IMR-90 (cell line): ENCODE measurements around the gene COPB1. TPM values are rescaled to one million over a fixed set of nuclear protein-coding genes. Genes with fewer than 3 reads are reported as not detected.

Experiments
- ATAC-seq: fragments of 200-7000 bp; cut with Tn5 transposase; 2 replicates; pipeline ENCODE4 v1.9.1; 2020; ENCODE audit warnings: low read depth, mild to moderate bottlenecking, moderate library complexity
- BruUV-seq: library from RNA; stranded (reverse); fragments of 400-500 nt; replicated peaks from 2 replicates; lab custom pipeline; 2021; lab: Mats Ljungman, UMichigan
- CTCF ChIA-PET: fragments of 300-600 bp; formaldehyde crosslinking; extraction: SDS; loops from one replicate; lab custom pipeline; 2021; ENCODE audit warnings: antibody characterized with exemption; lab: Yijun Ruan, JAX
- POLR2A ChIA-PET: fragments of 300-600 bp; sonication (Branson Sonifier 250); formaldehyde crosslinking; loops from one replicate; lab custom pipeline; 2022; ENCODE audit warnings: antibody characterized with exemption; ENCODE audit not compliant: unreplicated experiment; lab: Charles Lee
- DNase-seq: peaks from one replicate; pipeline ENCODE4 v3.0.0; 2013
- H2AFZ ChIP-seq: replicated peaks from 2 replicates; pipeline ENCODE3; 2013; ENCODE audit warnings: low read length, mild to moderate bottlenecking; ENCODE audit not compliant: poor library complexity
- H2AK5ac ChIP-seq: 2 replicates; pipeline ENCODE4 v1.6.1; 2013; ENCODE audit warnings: low read depth, low read length, inconsistent platforms
- H2AK9ac ChIP-seq: replicated peaks from 2 replicates; pipeline ENCODE3; 2013; ENCODE audit warnings: mild to moderate bottlenecking, low read depth, low read length, moderate library complexity; ENCODE audit not compliant: poor library complexity
- H2BK120ac ChIP-seq: 2 replicates; pipeline ENCODE4 v1.6.1; 2013; ENCODE audit warnings: low read depth, low read length, inconsistent platforms
- H2BK15ac ChIP-seq: 3 replicates; pipeline ENCODE4 v1.6.1; 2013; ENCODE audit warnings: low read depth, low read length, inconsistent platforms
- H2BK20ac ChIP-seq: 2 replicates; pipeline ENCODE4 v1.6.1; 2013; ENCODE audit warnings: low read depth, mild to moderate bottlenecking, inconsistent platforms, low read length, moderate library complexity
- H2BK5ac ChIP-seq: 2 replicates; pipeline ENCODE4 v1.6.1; 2013; ENCODE audit warnings: mild to moderate bottlenecking, low read depth, low read length, inconsistent platforms; ENCODE audit not compliant: poor library complexity, severe bottlenecking
- H3K14ac ChIP-seq: replicated peaks from 2 replicates; pipeline ENCODE4 v1.6.1; 2013; ENCODE audit warnings: low read depth, low read length, inconsistent platforms
- H3K18ac ChIP-seq: 2 replicates; pipeline ENCODE4 v1.6.1; 2013; ENCODE audit warnings: low read depth, low read length, control low read depth
- H3K23ac ChIP-seq: 2 replicates; pipeline ENCODE4 v1.6.1; 2013; ENCODE audit warnings: low read depth, low read length, inconsistent platforms
- H3K27ac ChIP-seq: 2 replicates; pipeline ENCODE4 v1.5.1; 2013; ENCODE audit warnings: mild to moderate bottlenecking, control low read depth, low read length; ENCODE audit not compliant: insufficient read depth
- H3K27me3 ChIP-seq: 2 replicates; pipeline ENCODE4 v1.6.1; 2013; ENCODE audit warnings: low read length; ENCODE audit not compliant: control insufficient read depth, insufficient read depth
- H3K36me3 ChIP-seq: 2 replicates; pipeline ENCODE4 v1.6.1; 2013; ENCODE audit warnings: low read length, mixed read lengths; ENCODE audit not compliant: control insufficient read depth, insufficient read depth
- H3K4ac ChIP-seq: 2 replicates; pipeline ENCODE4 v1.6.1; 2013; ENCODE audit warnings: low read depth, low read length, inconsistent platforms
- H3K4me1 ChIP-seq: 2 replicates; pipeline ENCODE4 v1.6.1; 2013; ENCODE audit warnings: low read length, mixed read lengths; ENCODE audit not compliant: control insufficient read depth, insufficient read depth
- H3K4me2 ChIP-seq: 2 replicates; pipeline ENCODE4 v1.6.1; 2013; ENCODE audit warnings: low read depth, mild to moderate bottlenecking, control low read depth, low read length, moderate library complexity
- H3K4me3 ChIP-seq: 2 replicates; pipeline ENCODE4 v1.5.1; 2013; ENCODE audit warnings: low read depth, mild to moderate bottlenecking, control low read depth, low read length, moderate library complexity; ENCODE audit not compliant: insufficient read depth
- H3K56ac ChIP-seq: 2 replicates; pipeline ENCODE4 v1.6.1; 2013; ENCODE audit warnings: low read length, inconsistent platforms; ENCODE audit not compliant: insufficient read depth; ENCODE audit errors: extremely low read depth
- H3K79me1 ChIP-seq, 2 experiments: 2 replicates each; pipeline ENCODE4 v1.6.1; 2013; ENCODE audit warnings: low read length in 2 of 2, inconsistent platforms in 1 of 2, low read depth in 1 of 2
- H3K9ac ChIP-seq: 2 replicates; pipeline ENCODE4 v1.6.1; 2013; ENCODE audit warnings: low read depth, low read length, control low read depth
- H3K9me1 ChIP-seq: 2 replicates; pipeline ENCODE4 v1.6.1; 2013; ENCODE audit warnings: low read length, inconsistent platforms; ENCODE audit not compliant: insufficient read depth
- H3K9me3 ChIP-seq: 2 replicates; pipeline ENCODE4 v1.6.1; 2013; ENCODE audit warnings: low read length; ENCODE audit not compliant: control insufficient read depth, insufficient read depth
- H4K20me1 ChIP-seq: 2 replicates; pipeline ENCODE4 v1.6.1; 2013; ENCODE audit warnings: low read length, inconsistent platforms; ENCODE audit not compliant: insufficient read depth
- H4K5ac ChIP-seq: 2 replicates; pipeline ENCODE4 v1.6.1; 2013; ENCODE audit warnings: mild to moderate bottlenecking, low read depth, low read length, control low read depth
- H4K8ac ChIP-seq, 2 experiments: 2 replicates each; pipeline ENCODE4 v1.6.1; 2013; ENCODE audit warnings: low read depth in 2 of 2, low read length in 2 of 2, control low read depth in 1 of 2, inconsistent platforms in 1 of 2
- H4K91ac ChIP-seq: 2 replicates; pipeline ENCODE4 v1.6.1; 2013; ENCODE audit warnings: low read depth, low read length, inconsistent platforms; ENCODE audit not compliant: insufficient read depth
- CEBPB ChIP-seq: IDR thresholded peaks from 2 replicates; pipeline ENCODE4 v1.6.1; 2012; ENCODE audit warnings: low read depth, low read length, improper control_type of control experiment
- MAZ ChIP-seq: IDR thresholded peaks from 2 replicates; pipeline ENCODE4 v1.6.1; 2012; ENCODE audit warnings: low read depth, mild to moderate bottlenecking, low read length, improper control_type of control experiment, moderate library complexity, borderline replicate concordance
- MXI1 ChIP-seq: IDR thresholded peaks from 2 replicates; pipeline ENCODE4 v1.6.1; 2012; ENCODE audit warnings: low read depth, mild to moderate bottlenecking, low read length, moderate library complexity, borderline replicate concordance
- NFE2L2 ChIP-seq: fragments of 150-350 bp; IDR thresholded peaks from 2 replicates; pipeline ENCODE4 v1.6.1; 2016; ENCODE audit warnings: low read depth, mild to moderate bottlenecking, low read length
- RAD21 ChIP-seq: IDR thresholded peaks from 2 replicates; pipeline ENCODE4 v1.6.1; 2012; ENCODE audit warnings: low read length, improper control_type of control experiment
- RFX5 ChIP-seq: IDR thresholded peaks from 2 replicates; pipeline ENCODE4 v1.8.0; 2012; ENCODE audit warnings: low read depth, mild to moderate bottlenecking, low read length, moderate library complexity
- SMC3 ChIP-seq: fragments of 150-350 bp; IDR thresholded peaks from 2 replicates; pipeline ENCODE4 v1.6.1; 2016; ENCODE audit warnings: low read depth, mild to moderate bottlenecking, antibody characterized with exemption, low read length, moderate library complexity
- WGBS, 2 experiments: methylation state at CpG; one replicate each; pipeline versions ENCODE4 v1.1.5 to v1.1.7; 2013; ENCODE audit warnings: missing lambda C conversion rate in 2 of 2; ENCODE audit not compliant: insufficient read length in 1 of 2; ENCODE audit errors: extremely low coverage in 2 of 2; 5-methylcytosine and 5-hydroxymethylcytosine counted together
- dilution Hi-C: fragments of 300-500 bp; cut with HindIII; formaldehyde crosslinking; loops from one replicate; pipeline ENCODE4 v1.14.3; 2018; ENCODE audit warnings: low sequenced_read_pairs; ENCODE audit not compliant: unreplicated experiment
- in situ Hi-C: fragments of 300-500 bp; cut with MboI; formaldehyde crosslinking; loops from 3 replicates; pipeline ENCODE4 v1.14.3; 2019; ENCODE audit warnings: low sequenced_read_pairs, inconsistent platforms, mixed read lengths
- intact Hi-C: fragments of 100-400 bp; cut with micrococcal nuclease; formaldehyde crosslinking; loops from 2 replicates; pipeline ENCODE4 v1.10.0; 2022
- polyA plus RNA-seq, 3 experiments: library from polyadenylated mRNA; depleted of rRNA; stranded (reverse); fragments of >200 nt; gene quantifications; 2 replicates each; pipeline ENCODE4 v1.2.3, GENCODE V29; 2012; ENCODE audit warnings: low replicate concordance in 1 of 3
- total RNA-seq: library from RNA; depleted of rRNA; stranded (reverse); fragments of >200 nt; gene quantifications from 2 replicates; pipeline ENCODE4 v1.2.3, GENCODE V29; 2012
- TF ChIP-seq, protein P1 (sequence below): conservative IDR thresholded peaks from 2 replicates; pipeline ENCODE4 v1.5.1; 2012; ENCODE audit warnings: mild to moderate bottlenecking, low read depth, low read length, improper control_type of control experiment
- TF ChIP-seq, protein P2 (sequence below): fragments of 150-350 bp; IDR thresholded peaks from 2 replicates; pipeline ENCODE4 v1.6.1; 2017; ENCODE audit warnings: mild to moderate bottlenecking, antibody characterized with exemption, low read length, low read depth
- TF ChIP-seq, protein P3 (sequence below): fragments of 150-350 bp; IDR thresholded peaks from 2 replicates; pipeline ENCODE4 v1.6.1; 2016; ENCODE audit warnings: low read depth, mild to moderate bottlenecking, low read length, moderate library complexity, borderline replicate concordance

The COPB1 gene
- total and polyA plus RNA-seq, 2 of the 4 experiments (the other 2 are of a cell fraction), result 136 to 341 TPM

DNA sequence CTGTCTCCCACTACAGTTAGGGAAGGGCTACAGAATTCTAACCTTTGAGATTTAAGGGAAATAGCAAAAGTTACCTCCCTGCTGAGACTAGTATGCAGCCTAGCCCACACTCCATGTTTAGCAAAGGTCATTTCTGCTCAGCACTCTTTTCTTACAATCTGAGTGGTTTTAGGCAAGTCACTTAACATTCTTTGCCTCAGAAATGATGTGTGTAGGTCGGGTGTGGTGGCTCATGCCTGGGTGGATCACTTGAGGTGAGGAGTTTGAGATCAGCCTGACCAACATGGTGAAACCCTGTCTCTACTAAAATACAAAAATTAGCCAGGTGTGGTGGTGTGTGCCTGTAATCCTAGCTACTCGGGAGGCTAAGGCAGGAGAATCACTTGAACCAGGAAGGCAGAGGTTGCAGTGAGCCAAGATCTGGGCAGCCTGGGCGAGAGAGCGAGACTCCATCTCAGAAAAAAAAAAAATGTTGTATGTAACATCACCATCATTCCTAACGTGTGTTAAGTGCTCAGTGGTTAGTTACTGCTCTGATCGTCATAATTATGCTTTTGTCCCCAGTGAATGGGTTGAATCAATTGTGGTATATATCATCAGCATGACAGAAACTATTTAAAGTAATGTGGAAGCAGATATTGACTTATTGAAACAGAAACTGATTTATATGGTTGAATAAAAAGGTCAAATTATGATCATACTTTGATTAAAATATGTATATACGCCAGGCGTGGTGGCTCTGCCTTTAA is 55.0 kb downstream of the COPB1 start:
- H3K4me2 ChIP-seq, result no peak overlapping the region
- H2AK5ac ChIP-seq, result peak overlapping the region; percentile 61; the same call in 1 of the 2 replicates
- no peaks in the 10 kb centered on the region for H3K9me3 ChIP-seq
- ChIA-PET POLR2A (no interaction called here), CTCF (no interaction called here)
- no peak for DNase-seq
- no peak overlapping the region for H2AK9ac ChIP-seq
- no peaks in the 10 kb centered on the region for H3K27me3 ChIP-seq
- H4K5ac ChIP-seq, result 0 out of 2 replicates have a peak overlapping the region, but pooled peaks have one; percentile 9
- no peak overlapping the region for H2BK5ac ChIP-seq
- H3K9ac ChIP-seq, result no peak overlapping the region
- no peak overlapping the region for H3K56ac ChIP-seq
- peaks cover 3% of the 10 kb centered on the region for H3K4me1 ChIP-seq
- H2AFZ ChIP-seq, result no peak overlapping the region
- no peak overlapping the region for H3K27ac ChIP-seq
- H2BK15ac ChIP-seq, result peak overlapping the region; percentile 42; the same call in 2 of the 3 replicates
- no peak overlapping the region for H3K18ac ChIP-seq
- no TSS peak for BruUV-seq
- no peaks in the 10 kb centered on the region for H3K79me1 ChIP-seq
- peak overlapping the region; percentile 62 for H3K4ac ChIP-seq
- ATAC-seq, result no peak
- TF ChIP-seq CEBPB (no peak), RAD21 (no peak), SMC3 (no peak), NFE2L2 (no peak), RFX5 (no peak), MAZ (no peak), MXI1 (no peak)
- TF ChIP-seq, protein P1, sequence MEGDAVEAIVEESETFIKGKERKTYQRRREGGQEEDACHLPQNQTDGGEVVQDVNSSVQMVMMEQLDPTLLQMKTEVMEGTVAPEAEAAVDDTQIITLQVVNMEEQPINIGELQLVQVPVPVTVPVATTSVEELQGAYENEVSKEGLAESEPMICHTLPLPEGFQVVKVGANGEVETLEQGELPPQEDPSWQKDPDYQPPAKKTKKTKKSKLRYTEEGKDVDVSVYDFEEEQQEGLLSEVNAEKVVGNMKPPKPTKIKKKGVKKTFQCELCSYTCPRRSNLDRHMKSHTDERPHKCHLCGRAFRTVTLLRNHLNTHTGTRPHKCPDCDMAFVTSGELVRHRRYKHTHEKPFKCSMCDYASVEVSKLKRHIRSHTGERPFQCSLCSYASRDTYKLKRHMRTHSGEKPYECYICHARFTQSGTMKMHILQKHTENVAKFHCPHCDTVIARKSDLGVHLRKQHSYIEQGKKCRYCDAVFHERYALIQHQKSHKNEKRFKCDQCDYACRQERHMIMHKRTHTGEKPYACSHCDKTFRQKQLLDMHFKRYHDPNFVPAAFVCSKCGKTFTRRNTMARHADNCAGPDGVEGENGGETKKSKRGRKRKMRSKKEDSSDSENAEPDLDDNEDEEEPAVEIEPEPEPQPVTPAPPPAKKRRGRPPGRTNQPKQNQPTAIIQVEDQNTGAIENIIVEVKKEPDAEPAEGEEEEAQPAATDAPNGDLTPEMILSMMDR, result no peak
- TF ChIP-seq, protein P2, sequence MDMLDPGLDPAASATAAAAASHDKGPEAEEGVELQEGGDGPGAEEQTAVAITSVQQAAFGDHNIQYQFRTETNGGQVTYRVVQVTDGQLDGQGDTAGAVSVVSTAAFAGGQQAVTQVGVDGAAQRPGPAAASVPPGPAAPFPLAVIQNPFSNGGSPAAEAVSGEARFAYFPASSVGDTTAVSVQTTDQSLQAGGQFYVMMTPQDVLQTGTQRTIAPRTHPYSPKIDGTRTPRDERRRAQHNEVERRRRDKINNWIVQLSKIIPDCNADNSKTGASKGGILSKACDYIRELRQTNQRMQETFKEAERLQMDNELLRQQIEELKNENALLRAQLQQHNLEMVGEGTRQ, result no peak
- TF ChIP-seq, protein P3, sequence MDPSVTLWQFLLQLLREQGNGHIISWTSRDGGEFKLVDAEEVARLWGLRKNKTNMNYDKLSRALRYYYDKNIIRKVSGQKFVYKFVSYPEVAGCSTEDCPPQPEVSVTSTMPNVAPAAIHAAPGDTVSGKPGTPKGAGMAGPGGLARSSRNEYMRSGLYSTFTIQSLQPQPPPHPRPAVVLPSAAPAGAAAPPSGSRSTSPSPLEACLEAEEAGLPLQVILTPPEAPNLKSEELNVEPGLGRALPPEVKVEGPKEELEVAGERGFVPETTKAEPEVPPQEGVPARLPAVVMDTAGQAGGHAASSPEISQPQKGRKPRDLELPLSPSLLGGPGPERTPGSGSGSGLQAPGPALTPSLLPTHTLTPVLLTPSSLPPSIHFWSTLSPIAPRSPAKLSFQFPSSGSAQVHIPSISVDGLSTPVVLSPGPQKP, result no peak
- H4K20me1 ChIP-seq, result no peaks in the 10 kb centered on the region
- WGBS, 2 experiments, result 100% methylated on average over 1 of the region's 8 CpGs; no CpG with 5 or more reads in 1 of the 2 experiments
- peak overlapping the region; percentile 3; the same call in 1 of the 2 replicates for H4K91ac ChIP-seq
- peak overlapping the region; percentile 43 for H2BK120ac ChIP-seq
- H4K8ac ChIP-seq, result no peak overlapping the region
- in situ Hi-C loops (loop anchor here (5.0 kb wide), 1 partner anchor 82 kb away; no protein-coding TSS in a partner anchor), dilution Hi-C loops (no loop called here), intact Hi-C loops (no loop called here)
- peak overlapping the region; percentile 33 for H2BK20ac ChIP-seq
- peaks cover 4% of the 10 kb centered on the region for H3K9me1 ChIP-seq
- no peak overlapping the region for H3K4me3 ChIP-seq
- H3K14ac ChIP-seq, result no peak overlapping the region; the same call in 1 of the 2 replicates
- no peaks in the 10 kb centered on the region for H3K36me3 ChIP-seq
- no peak overlapping the region for H3K23ac ChIP-seq
